ENCODE measurements around the gene PRKCB. TPM values are rescaled to one million over a fixed set of nuclear protein-coding genes. Genes with fewer than 3 reads are reported as not detected.

Gene PRKCB
- total and polyA plus RNA-seq, 2 experiments from 2014 or later = 3.7 to 16.4 TPM

DNA sequence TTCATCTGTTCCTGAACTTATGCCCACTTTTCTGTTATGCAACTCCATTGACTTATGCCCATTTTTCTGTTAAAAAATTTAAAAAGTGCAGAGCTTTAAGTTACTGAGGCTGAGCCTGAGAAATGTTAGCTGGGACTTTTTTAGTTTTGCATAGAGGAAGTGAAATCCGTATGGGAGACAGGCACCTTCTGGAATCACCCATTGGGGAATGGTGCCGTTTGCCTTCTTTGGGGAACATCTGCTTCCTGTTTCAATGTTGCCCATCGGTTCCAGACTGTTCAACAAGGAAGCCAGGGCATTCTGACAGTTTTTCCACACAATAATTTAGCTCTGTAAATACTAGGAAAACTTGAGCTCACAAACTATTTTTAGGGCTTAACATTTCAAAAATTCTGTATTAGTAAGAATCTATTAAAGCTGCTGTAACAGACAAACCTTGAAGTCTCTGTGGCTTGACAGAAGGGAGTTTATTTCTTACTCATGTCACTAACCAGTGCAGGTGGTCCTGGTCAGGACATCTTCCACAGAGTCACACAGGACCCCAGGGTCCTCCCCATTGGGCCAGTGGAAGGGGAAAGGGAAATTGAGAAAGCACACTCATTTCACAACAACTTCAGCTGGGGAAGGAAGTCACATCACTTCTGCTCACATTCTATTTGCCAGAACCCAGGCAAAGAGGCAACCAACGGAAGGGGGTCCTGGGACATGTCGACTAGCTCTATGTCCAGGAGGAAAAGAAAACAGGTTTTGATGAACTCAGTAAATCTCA, 17.2 kb downstream of the PRKCB start:
- no peak overlapping the region for H2AFZ ChIP-seq
- no peaks in the 10 kb centered on the region for H3K79me2 ChIP-seq (replicated peaks; ENCODE audit: insufficient read depth)
- no peak overlapping the region for H3K4me3 ChIP-seq
- H3F3A ChIP-seq (replicated peaks; ENCODE audit: low read depth) = no peaks in the 10 kb centered on the region
- DNase-seq (ENCODE audit: low spot score) (no peak), ATAC-seq (no peak)
- H3K4me3 Mint-ChIP-seq = no peak overlapping the region
- H3K27ac Mint-ChIP-seq = no peak overlapping the region
- H3K9me3 Mint-ChIP-seq = no peaks in the 10 kb centered on the region
- TF ChIP-seq, protein P1, sequence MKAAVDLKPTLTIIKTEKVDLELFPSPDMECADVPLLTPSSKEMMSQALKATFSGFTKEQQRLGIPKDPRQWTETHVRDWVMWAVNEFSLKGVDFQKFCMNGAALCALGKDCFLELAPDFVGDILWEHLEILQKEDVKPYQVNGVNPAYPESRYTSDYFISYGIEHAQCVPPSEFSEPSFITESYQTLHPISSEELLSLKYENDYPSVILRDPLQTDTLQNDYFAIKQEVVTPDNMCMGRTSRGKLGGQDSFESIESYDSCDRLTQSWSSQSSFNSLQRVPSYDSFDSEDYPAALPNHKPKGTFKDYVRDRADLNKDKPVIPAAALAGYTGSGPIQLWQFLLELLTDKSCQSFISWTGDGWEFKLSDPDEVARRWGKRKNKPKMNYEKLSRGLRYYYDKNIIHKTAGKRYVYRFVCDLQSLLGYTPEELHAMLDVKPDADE (IDR thresholded peaks at IDR 0.05) = no peak
- TF ChIP-seq JUNB (IDR thresholded peaks at IDR 0.05; ENCODE audit: unreplicated experiment) (no peak), POLR2AphosphoS5 (IDR thresholded peaks at IDR 0.05; ENCODE audit: low read depth) (no peak), ZNF331 (CRISPR knock-in tag; IDR thresholded peaks at IDR 0.05; ENCODE audit: low read depth) (no peak), ZNF114 (CRISPR knock-in tag; IDR thresholded peaks at IDR 0.05) (no peak), CREB1 (CRISPR knock-in tag; IDR thresholded peaks at IDR 0.05; ENCODE audit: low read depth) (no peak), STAT1 (IDR thresholded peaks at IDR 0.05; ENCODE audit: unreplicated experiment) (no peak), EZH2phosphoT487 (IDR thresholded peaks at IDR 0.05; ENCODE audit: unreplicated experiment) (no peak), EZH2 (IDR thresholded peaks at IDR 0.05; ENCODE audit: low read depth, unreplicated experiment) (no peak), NANOG (IDR thresholded peaks at IDR 0.05; ENCODE audit: borderline replicate concordance) (no peak)
- TF ChIP-seq, protein P2, sequence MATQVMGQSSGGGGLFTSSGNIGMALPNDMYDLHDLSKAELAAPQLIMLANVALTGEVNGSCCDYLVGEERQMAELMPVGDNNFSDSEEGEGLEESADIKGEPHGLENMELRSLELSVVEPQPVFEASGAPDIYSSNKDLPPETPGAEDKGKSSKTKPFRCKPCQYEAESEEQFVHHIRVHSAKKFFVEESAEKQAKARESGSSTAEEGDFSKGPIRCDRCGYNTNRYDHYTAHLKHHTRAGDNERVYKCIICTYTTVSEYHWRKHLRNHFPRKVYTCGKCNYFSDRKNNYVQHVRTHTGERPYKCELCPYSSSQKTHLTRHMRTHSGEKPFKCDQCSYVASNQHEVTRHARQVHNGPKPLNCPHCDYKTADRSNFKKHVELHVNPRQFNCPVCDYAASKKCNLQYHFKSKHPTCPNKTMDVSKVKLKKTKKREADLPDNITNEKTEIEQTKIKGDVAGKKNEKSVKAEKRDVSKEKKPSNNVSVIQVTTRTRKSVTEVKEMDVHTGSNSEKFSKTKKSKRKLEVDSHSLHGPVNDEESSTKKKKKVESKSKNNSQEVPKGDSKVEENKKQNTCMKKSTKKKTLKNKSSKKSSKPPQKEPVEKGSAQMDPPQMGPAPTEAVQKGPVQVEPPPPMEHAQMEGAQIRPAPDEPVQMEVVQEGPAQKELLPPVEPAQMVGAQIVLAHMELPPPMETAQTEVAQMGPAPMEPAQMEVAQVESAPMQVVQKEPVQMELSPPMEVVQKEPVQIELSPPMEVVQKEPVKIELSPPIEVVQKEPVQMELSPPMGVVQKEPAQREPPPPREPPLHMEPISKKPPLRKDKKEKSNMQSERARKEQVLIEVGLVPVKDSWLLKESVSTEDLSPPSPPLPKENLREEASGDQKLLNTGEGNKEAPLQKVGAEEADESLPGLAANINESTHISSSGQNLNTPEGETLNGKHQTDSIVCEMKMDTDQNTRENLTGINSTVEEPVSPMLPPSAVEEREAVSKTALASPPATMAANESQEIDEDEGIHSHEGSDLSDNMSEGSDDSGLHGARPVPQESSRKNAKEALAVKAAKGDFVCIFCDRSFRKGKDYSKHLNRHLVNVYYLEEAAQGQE (IDR thresholded peaks at IDR 0.05; ENCODE audit: unreplicated experiment) = no peak
- TF ChIP-seq, protein P3, sequence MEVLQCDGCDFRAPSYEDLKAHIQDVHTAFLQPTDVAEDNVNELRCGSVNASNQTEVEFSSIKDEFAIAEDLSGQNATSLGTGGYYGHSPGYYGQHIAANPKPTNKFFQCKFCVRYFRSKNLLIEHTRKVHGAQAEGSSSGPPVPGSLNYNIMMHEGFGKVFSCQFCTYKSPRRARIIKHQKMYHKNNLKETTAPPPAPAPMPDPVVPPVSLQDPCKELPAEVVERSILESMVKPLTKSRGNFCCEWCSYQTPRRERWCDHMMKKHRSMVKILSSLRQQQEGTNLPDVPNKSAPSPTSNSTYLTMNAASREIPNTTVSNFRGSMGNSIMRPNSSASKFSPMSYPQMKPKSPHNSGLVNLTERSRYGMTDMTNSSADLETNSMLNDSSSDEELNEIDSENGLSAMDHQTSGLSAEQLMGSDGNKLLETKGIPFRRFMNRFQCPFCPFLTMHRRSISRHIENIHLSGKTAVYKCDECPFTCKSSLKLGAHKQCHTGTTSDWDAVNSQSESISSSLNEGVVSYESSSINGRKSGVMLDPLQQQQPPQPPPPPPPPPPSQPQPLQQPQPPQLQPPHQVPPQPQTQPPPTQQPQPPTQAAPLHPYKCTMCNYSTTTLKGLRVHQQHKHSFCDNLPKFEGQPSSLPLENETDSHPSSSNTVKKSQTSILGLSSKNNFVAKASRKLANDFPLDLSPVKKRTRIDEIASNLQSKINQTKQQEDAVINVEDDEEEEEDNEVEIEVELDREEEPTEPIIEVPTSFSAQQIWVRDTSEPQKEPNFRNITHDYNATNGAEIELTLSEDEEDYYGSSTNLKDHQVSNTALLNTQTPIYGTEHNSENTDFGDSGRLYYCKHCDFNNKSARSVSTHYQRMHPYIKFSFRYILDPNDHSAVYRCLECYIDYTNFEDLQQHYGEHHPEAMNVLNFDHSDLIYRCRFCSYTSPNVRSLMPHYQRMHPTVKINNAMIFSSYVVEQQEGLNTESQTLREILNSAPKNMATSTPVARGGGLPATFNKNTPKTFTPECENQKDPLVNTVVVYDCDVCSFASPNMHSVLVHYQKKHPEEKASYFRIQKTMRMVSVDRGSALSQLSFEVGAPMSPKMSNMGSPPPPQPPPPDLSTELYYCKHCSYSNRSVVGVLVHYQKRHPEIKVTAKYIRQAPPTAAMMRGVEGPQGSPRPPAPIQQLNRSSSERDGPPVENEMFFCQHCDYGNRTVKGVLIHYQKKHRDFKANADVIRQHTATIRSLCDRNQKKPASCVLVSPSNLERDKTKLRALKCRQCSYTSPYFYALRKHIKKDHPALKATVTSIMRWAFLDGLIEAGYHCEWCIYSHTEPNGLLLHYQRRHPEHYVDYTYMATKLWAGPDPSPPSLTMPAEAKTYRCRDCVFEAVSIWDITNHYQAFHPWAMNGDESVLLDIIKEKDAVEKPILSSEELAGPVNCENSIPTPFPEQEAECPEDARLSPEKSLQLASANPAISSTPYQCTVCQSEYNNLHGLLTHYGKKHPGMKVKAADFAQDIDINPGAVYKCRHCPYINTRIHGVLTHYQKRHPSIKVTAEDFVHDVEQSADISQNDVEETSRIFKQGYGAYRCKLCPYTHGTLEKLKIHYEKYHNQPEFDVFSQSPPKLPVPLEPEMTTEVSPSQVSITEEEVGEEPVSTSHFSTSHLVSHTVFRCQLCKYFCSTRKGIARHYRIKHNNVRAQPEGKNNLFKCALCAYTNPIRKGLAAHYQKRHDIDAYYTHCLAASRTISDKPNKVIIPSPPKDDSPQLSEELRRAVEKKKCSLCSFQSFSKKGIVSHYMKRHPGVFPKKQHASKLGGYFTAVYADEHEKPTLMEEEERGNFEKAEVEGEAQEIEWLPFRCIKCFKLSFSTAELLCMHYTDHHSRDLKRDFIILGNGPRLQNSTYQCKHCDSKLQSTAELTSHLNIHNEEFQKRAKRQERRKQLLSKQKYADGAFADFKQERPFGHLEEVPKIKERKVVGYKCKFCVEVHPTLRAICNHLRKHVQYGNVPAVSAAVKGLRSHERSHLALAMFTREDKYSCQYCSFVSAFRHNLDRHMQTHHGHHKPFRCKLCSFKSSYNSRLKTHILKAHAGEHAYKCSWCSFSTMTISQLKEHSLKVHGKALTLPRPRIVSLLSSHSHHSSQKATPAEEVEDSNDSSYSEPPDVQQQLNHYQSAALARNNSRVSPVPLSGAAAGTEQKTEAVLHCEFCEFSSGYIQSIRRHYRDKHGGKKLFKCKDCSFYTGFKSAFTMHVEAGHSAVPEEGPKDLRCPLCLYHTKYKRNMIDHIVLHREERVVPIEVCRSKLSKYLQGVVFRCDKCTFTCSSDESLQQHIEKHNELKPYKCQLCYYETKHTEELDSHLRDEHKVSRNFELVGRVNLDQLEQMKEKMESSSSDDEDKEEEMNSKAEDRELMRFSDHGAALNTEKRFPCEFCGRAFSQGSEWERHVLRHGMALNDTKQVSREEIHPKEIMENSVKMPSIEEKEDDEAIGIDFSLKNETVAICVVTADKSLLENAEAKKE (CRISPR knock-in tag; IDR thresholded peaks at IDR 0.05) = no peak
- TF ChIP-seq, protein P4, sequence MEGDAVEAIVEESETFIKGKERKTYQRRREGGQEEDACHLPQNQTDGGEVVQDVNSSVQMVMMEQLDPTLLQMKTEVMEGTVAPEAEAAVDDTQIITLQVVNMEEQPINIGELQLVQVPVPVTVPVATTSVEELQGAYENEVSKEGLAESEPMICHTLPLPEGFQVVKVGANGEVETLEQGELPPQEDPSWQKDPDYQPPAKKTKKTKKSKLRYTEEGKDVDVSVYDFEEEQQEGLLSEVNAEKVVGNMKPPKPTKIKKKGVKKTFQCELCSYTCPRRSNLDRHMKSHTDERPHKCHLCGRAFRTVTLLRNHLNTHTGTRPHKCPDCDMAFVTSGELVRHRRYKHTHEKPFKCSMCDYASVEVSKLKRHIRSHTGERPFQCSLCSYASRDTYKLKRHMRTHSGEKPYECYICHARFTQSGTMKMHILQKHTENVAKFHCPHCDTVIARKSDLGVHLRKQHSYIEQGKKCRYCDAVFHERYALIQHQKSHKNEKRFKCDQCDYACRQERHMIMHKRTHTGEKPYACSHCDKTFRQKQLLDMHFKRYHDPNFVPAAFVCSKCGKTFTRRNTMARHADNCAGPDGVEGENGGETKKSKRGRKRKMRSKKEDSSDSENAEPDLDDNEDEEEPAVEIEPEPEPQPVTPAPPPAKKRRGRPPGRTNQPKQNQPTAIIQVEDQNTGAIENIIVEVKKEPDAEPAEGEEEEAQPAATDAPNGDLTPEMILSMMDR (conservative IDR thresholded peaks at IDR 0.05; ENCODE audit: low read depth in 2 of 2) = no peak
- no peaks in the 10 kb centered on the region for H3K27me3 ChIP-seq (ENCODE audit: insufficient read depth)
- H3K4me2 ChIP-seq = no peak overlapping the region
- H4K20me1 ChIP-seq (replicated peaks; ENCODE audit: insufficient read depth) = no peaks in the 10 kb centered on the region; the same call in 1 of the 2 replicates
- no peaks in the 10 kb centered on the region for H3K9me2 ChIP-seq (ENCODE audit: insufficient read depth)
- 0 out of 3 replicates have a peak, but pooled peaks cover 2% of the 10 kb centered on the region for H3K36me3 Mint-ChIP-seq (ENCODE audit: low read depth)
- H3K4me1 Mint-ChIP-seq = peaks cover 16% of the 10 kb centered on the region
- H3K36me3 ChIP-seq (ENCODE audit: insufficient read depth) = no peaks in the 10 kb centered on the region
- no peak overlapping the region for H3K27ac ChIP-seq (ENCODE audit: low read depth)
- H3K4me1 ChIP-seq (ENCODE audit: insufficient read depth) = peaks cover 9% of the 10 kb centered on the region; the same call in 1 of the 2 replicates
- peaks cover 5% of the 10 kb centered on the region for H3K27me3 Mint-ChIP-seq (ENCODE audit: insufficient read depth, low read depth, poor library complexity)
